A549 treated with DMSO at 1 μM for 4 hours (cell line): Measurements from ENCODE around the gene HMMR. TPM values are rescaled to one million over a fixed set of nuclear protein-coding genes. Genes with fewer than 3 reads are reported as not detected.

ENCODE experiments used
- total RNA-seq: library from RNA; stranded (reverse); fragments of 200-300 nt; extraction: Qiagen RNA extraction; gene quantifications from 5 replicates; pipeline ENCODE4 v1.2.3, GENCODE V29; 2022; ENCODE audit warnings: low read depth

Gene HMMR
- 19.3 to 32.3 TPM (median 31.3 TPM) in 5 replicates for total RNA-seq

DNA sequence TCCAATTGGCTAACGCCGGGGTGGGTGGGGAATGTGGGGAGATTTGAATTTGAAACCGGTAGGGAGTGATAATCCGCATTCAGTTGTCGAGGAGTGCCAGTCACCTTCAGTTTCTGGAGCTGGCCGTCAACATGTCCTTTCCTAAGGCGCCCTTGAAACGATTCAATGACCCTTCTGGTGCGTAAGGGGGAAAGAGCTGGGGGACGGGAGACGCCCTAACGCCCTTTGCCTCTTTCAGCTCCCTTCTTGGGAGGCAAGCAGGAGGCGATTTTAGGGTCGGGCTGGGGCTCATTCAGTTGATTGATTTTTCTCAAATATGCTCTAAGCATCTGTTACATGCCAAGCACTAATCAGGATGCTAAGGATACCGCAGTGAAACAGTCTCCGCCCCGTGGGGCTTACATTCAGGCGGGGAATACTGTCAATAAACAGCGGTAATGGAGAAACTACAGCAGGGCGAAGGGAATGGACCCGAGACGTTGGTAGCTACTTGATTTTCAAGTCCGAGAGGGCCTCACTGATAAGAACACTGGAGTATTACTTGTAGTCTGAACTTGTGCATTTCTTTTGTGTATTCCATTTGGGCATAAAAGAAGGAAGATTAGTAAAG is at the start of gene HMMR:
HMMR (plus strand) TSS at position 71 of the 610 bp plus-strand sequence; CDS start at position 132, 61 bp downstream.

DNA sequence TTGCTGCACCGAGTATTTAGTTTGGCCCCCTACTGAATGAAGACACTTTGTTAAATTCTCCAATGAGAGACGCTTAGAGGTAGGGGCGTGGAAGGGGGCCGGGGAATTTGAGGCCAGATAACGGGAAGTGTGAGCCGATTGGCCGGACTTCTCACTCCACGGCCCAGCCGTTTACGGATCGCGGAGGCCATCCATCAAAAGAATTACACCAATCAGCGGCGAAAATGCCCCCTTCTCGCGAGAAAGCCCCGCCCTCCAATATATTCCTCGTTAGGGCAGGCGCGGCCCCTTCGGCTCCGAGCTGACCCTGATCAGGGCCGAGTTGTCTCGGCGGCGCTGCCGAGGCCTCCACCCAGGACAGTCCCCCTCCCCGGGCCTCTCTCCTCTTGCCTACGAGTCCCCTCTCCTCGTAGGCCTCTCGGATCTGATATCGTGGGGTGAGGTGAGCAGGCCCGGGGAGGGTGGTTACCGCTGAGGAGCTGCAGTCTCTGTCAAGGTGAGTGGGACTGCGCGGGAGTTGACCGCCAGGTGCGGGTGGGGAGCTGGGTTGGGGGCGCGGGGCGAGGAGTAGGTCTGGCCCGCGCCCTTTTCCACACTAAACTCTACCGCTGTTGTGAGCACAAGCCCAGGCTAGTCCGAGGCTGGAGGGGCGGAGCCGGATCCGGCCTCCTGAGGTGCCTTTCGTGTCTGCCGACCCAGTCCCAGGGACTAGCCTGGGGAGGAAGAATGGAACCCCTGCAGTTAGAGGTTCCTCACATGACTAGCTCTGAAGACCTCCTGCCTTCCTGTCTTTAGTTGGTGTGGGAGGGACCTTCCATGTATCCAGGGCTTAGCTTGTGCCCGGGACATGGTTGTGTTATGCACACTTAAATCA is 22.9 kb upstream of the HMMR start, which contains the start of gene CCNG1:
CCNG1 (plus strand) TSS at position 287 of the 874 bp plus-strand sequence. CDS start 1,662 bp downstream, outside the sequence.

DNA sequence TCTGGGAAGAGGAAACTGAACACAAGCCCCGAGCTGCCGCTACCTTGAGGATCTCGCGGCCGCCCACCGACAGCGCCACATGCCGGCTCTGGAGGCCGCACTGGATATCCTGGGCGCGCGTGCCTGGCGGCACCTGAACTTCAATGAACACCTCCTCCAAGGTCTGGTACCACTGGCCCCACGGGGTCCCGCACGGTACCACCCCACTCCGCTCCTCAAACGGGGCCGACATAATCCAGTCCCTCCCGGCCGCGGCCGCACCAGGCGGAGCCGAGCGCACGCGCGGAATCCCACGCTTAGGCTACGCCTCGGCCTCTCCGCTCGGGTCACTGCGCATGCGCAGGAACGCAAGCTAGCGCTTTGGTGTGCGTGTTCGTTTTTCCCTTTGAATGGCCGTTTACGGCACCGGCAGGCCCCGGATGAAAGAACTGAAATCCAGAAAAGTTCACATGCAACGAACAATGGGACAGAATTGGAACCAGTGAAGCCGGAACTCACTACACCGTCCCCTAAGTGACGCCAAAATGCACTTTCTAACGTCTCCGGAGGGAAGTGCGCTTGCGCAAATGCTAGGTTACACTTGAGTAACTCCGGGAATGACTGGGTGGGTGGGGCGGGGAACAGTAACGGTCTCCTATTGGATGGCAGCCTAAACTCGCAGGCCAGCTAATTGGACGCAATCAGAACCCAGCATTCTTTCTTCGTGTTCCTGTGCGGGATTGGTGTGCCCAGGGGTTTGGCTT is 442 bp upstream of the HMMR start, which contains the start of gene NUDCD2:
NUDCD2 (minus strand) TSS at position 284 of the 743 bp plus-strand sequence; CDS start at position 232, 52 bp downstream.

GRCh38 chr5:163505368-163506094 is 45.1 kb downstream of the HMMR start, which contains the start of gene MAT2B:
Gene MAT2B (plus strand): TSS chr5:163505619. CDS start chr5:163505687, 68 bp downstream.

Other genes starting within 250 kb of the HMMR start
- gene CCNG1, start 23.0 kb upstream of the HMMR start, total RNA-seq, result 53.8 to 65.6 TPM (median 61.5 TPM) in 5 replicates
- gene NUDCD2, start 530 bp upstream of the HMMR start, total RNA-seq, result 30.6 to 35.8 TPM (median 35.1 TPM) in 5 replicates
- 45.2 to 59.9 TPM (median 52.9 TPM) in 5 replicates for gene MAT2B, start 45.0 kb downstream of the HMMR start, total RNA-seq